Activated naive CD4-positive, alpha-beta T cell treated with anti-CD3 and anti-CD28 coated beads, Interleukin-2, amount 50 U/mL, for 72 hours (primary cell): Measurements from ENCODE around the gene GBP4. TPM values are rescaled to one million over a fixed set of nuclear protein-coding genes. Genes with fewer than 3 reads are reported as not detected.

ENCODE experiments used
- ATAC-seq, 2 donors: fragments of 150-1000 bp; cut with Tn5 transposase; 2 replicates each; pipeline ENCODE4 v1.10.0; 2021; ENCODE audit warnings: mild to moderate bottlenecking in 2 of 2, moderate library complexity in 2 of 2
- DNase-seq, 2 donors: peaks; one replicate each; pipeline ENCODE4 v3.0.0; 2021 to 2022; ENCODE audit warnings: low spot score in 2 of 2
- H3K27ac Mint-ChIP-seq, 2 donors: one replicate each; pipeline ENCODE4 v1.8.0; 2022; ENCODE audit warnings: mild to moderate bottlenecking in 2 of 2, mixed read lengths in 2 of 2
- H3K36me3 Mint-ChIP-seq, 2 donors: one replicate each; pipeline ENCODE4 v1.8.0; 2022; ENCODE audit warnings: mixed read lengths in 2 of 2
- H3K9me3 Mint-ChIP-seq, 2 donors: one replicate each; pipeline ENCODE4 v1.8.0; 2022; ENCODE audit warnings: mixed read lengths in 2 of 2
- total RNA-seq, 2 donors: library from RNA; stranded (reverse); gene quantifications; one replicate each; pipeline ENCODE4 v1.2.3, GENCODE V29; 2022

GBP4 gene
- total RNA-seq, 2 donors from 2014 or later: 32.5 to 37.2 TPM

- Mint-ChIP-seq H3K36me3 (peaks cover 0 to 5% of the 10 kb centered on the region in 2 donors), H3K9me3 (no peaks in the 10 kb centered on the region), H3K27ac (peak overlapping the region in 1 of 2 donors; percentile 73)
- no peak for DNase-seq
- no peak for ATAC-seq
Observed at GRCh38 chr1:89176971-89177370, 21.8 kb downstream of the GBP4 start.

- ATAC-seq: no peak
- no peaks in the 10 kb centered on the region for H3K36me3 Mint-ChIP-seq
- peaks cover 0 to 4% of the 10 kb centered on the region in 2 donors for H3K9me3 Mint-ChIP-seq
- no peak for DNase-seq
- H3K27ac Mint-ChIP-seq: peak within 1 kb of the TSS in 1 of 2 donors; percentile 73
Observed at GRCh38 chr1:89175601-89176256, 23.0 kb downstream of the GBP4 start, which contains the start of gene GBP7. GBP7 (minus strand) TSS chr1:89176003; CDS start chr1:89171935, 4,068 bp downstream.

- H3K9me3 Mint-ChIP-seq: peaks cover 0 to 10% of the 10 kb centered on the region in 2 donors
- no peak overlapping the region for H3K27ac Mint-ChIP-seq
- H3K36me3 Mint-ChIP-seq: peaks cover 0 to 5% of the 10 kb centered on the region in 2 donors
- no peak for ATAC-seq
- DNase-seq: no peak
Observed at GRCh38 chr1:89174491-89174890, 24.3 kb downstream of the GBP4 start.

GRCh38 chr1:89172468-89173143 is 26.1 kb downstream of the GBP4 start:
- ATAC-seq (no peak), DNase-seq (no peak)
- Mint-ChIP-seq H3K27ac (no peak overlapping the region), H3K9me3 (peaks cover 0 to 10% of the 10 kb centered on the region in 2 donors), H3K36me3 (peaks cover 0 to 5% of the 10 kb centered on the region in 2 donors)

- peaks cover 0 to 10% of the 10 kb centered on the region in 2 donors for H3K9me3 Mint-ChIP-seq
- ATAC-seq (peak in 1 of 2 donors; percentile 59), DNase-seq (no peak)
Observed at GRCh38 chr1:89171067-89171438, 27.7 kb downstream of the GBP4 start.

GRCh38 chr1:89170170-89171066 is 28.3 kb downstream of the GBP4 start:
- DNase-seq (no peak), ATAC-seq (peak in 1 of 2 donors; percentile 18)
- peaks cover 0 to 5% of the 10 kb centered on the region in 2 donors for H3K36me3 Mint-ChIP-seq
- H3K27ac Mint-ChIP-seq: no peak overlapping the region
- peaks cover 0 to 10% of the 10 kb centered on the region in 2 donors for H3K9me3 Mint-ChIP-seq

More at GRCh38 chr1:89171067-89171438, 27.7 kb downstream of the GBP4 start:
- Mint-ChIP-seq H3K27ac (no peak overlapping the region), H3K36me3 (peaks cover 0 to 5% of the 10 kb centered on the region in 2 donors)

- Mint-ChIP-seq H3K9me3 (peaks cover 0 to 10% of the 10 kb centered on the region in 2 donors), H3K36me3 (peaks cover 0 to 5% of the 10 kb centered on the region in 2 donors), H3K27ac (no peak overlapping the region)
- ATAC-seq (no peak), DNase-seq (no peak)
Observed at GRCh38 chr1:89169166-89169565, 29.6 kb downstream of the GBP4 start.

GRCh38 chr1:89167590-89168230 is 31.0 kb downstream of the GBP4 start:
- DNase-seq: no peak
- peaks cover 0 to 5% of the 10 kb centered on the region in 2 donors for H3K36me3 Mint-ChIP-seq
- ATAC-seq: no peak
- H3K27ac Mint-ChIP-seq: no peak overlapping the region
- peaks cover 0 to 10% of the 10 kb centered on the region in 2 donors for H3K9me3 Mint-ChIP-seq

- Mint-ChIP-seq H3K27ac (no peak overlapping the region), H3K9me3 (peaks cover 0 to 10% of the 10 kb centered on the region in 2 donors), H3K36me3 (peaks cover 0 to 5% of the 10 kb centered on the region in 2 donors)
- DNase-seq: no peak
- ATAC-seq: no peak
Observed at GRCh38 chr1:89166705-89167104, 32.0 kb downstream of the GBP4 start.

- Mint-ChIP-seq H3K9me3 (peaks cover 3 to 6% of the 10 kb centered on the region in 2 donors), H3K27ac (no peak overlapping the region)
Observed at GRCh38 chr1:89165811-89166210, 32.9 kb downstream of the GBP4 start.

GRCh38 chr1:89151047-89151446 is 47.7 kb downstream of the GBP4 start:
- ATAC-seq (no peak), DNase-seq (no peak)
- Mint-ChIP-seq H3K27ac (no peak overlapping the region), H3K9me3 (peaks cover 3 to 5% of the 10 kb centered on the region in 2 donors), H3K36me3 (peaks cover 0 to 6% of the 10 kb centered on the region in 2 donors)

More at GRCh38 chr1:89165811-89166210, 32.9 kb downstream of the GBP4 start:
- DNase-seq (no peak), ATAC-seq (no peak)
- peaks cover 0 to 5% of the 10 kb centered on the region in 2 donors for H3K36me3 Mint-ChIP-seq

- ATAC-seq: no peak
- Mint-ChIP-seq H3K36me3 (no peaks in the 10 kb centered on the region), H3K27ac (no peak overlapping the region), H3K9me3 (no peaks in the 10 kb centered on the region)
- no peak for DNase-seq
Observed at GRCh38 chr1:89149976-89150375, 48.8 kb downstream of the GBP4 start.

- H3K36me3 Mint-ChIP-seq: no peaks in the 10 kb centered on the region
- DNase-seq (no peak), ATAC-seq (no peak)
- no peaks in the 10 kb centered on the region for H3K9me3 Mint-ChIP-seq
- H3K27ac Mint-ChIP-seq: no peak overlapping the region
Observed at GRCh38 chr1:89149229-89149628, 49.5 kb downstream of the GBP4 start.

- ATAC-seq (no peak), DNase-seq (no peak)
- Mint-ChIP-seq H3K36me3 (no peaks in the 10 kb centered on the region), H3K27ac (no peak overlapping the region), H3K9me3 (no peaks in the 10 kb centered on the region)
Observed at GRCh38 chr1:89147678-89148658, 50.8 kb downstream of the GBP4 start.

- H3K9me3 Mint-ChIP-seq: no peaks in the 10 kb centered on the region
- H3K36me3 Mint-ChIP-seq: no peaks in the 10 kb centered on the region
- DNase-seq: no peak
- no peak overlapping the region for H3K27ac Mint-ChIP-seq
- ATAC-seq: no peak
Observed at GRCh38 chr1:89146721-89147120, 52.0 kb downstream of the GBP4 start.
